GM12878 (cell line): ENCODE measurements around the gene INHBE. TPM values are rescaled to one million over a fixed set of nuclear protein-coding genes. Genes with fewer than 3 reads are reported as not detected.
A peak's percentile ranks its signal among the peaks of the same experiment; 100 is the strongest.
"Not testable (repeated sequence)": the region's sequence is repeated elsewhere in the genome, so short reads cannot be mapped to it uniquely, and the experiment has no call there.

Experiments used
- ATAC-seq: fragments of 200-7000 bp; cut with Tn5 transposase; 3 replicates; pipeline ENCODE4 v1.9.1; 2020; ENCODE audit warnings: mild to moderate bottlenecking, moderate library complexity
- BruUV-seq: library from RNA; stranded (reverse); fragments of 400-500 nt; replicated peaks from 2 replicates; lab custom pipeline; 2021; lab: Mats Ljungman, UMichigan
- CTCF ChIA-PET: fragments of 300-600 bp; sonication (Branson Sonifier 250); formaldehyde crosslinking; extraction: SDS; loops from one replicate; lab custom pipeline; 2021; ENCODE audit warnings: inconsistent platforms; lab: Yijun Ruan, JAX
- POLR2A ChIA-PET: fragments of 350-600 bp; formaldehyde crosslinking; extraction: SDS; loops from one replicate; lab custom pipeline; 2021; ENCODE audit warnings: inconsistent platforms; lab: Charles Lee
- RAD21 ChIA-PET: fragments of 300-600 bp; sonication (Branson Sonifier 250); formaldehyde crosslinking; loops from one replicate; lab custom pipeline; 2023; ENCODE audit warnings: antibody characterized with exemption; ENCODE audit not compliant: unreplicated experiment; lab: Charles Lee
- SMC1A ChIA-PET: fragments of 300-600 bp; sonication (Branson Sonifier 250); formaldehyde crosslinking; loops from one replicate; lab custom pipeline; 2023; ENCODE audit not compliant: unreplicated experiment, uncharacterized antibody; lab: Charles Lee
- DNase-seq: peaks from one replicate; pipeline ENCODE4 v3.0.0-alpha.2; 2011; ENCODE audit warnings: low read depth, low spot score
- FAIRE-seq: peaks from 3 replicates; lab custom pipeline; 2011; peaks lifted over from hg19 to GRCh38; lab: Jason Lieb, UNC
- H2AFZ ChIP-seq: 2 replicates; pipeline ENCODE4 v1.6.0; 2011; ENCODE audit warnings: low read depth, low read length, control low read depth; ENCODE audit not compliant: control insufficient read depth
- H3K27ac ChIP-seq: 2 replicates; pipeline ENCODE4 v1.5.1; 2011; ENCODE audit warnings: control low read depth; ENCODE audit not compliant: control insufficient read depth, insufficient read depth
- H3K27me3 ChIP-seq, 2 experiments: replicated peaks in 1 of 2; 2 replicates each; pipeline versions ENCODE4 v1.6.0 to v1.6.1; 2011; ENCODE audit warnings: low read length in 1 of 2; ENCODE audit not compliant: control insufficient read depth in 2 of 2, insufficient read depth in 2 of 2
- H3K36me3 ChIP-seq, 2 experiments: 2 replicates each; pipeline ENCODE4 v1.5.1; 2011; ENCODE audit warnings: low read length in 1 of 2; ENCODE audit not compliant: control insufficient read depth in 2 of 2, insufficient read depth in 2 of 2
- H3K4me1 ChIP-seq: 2 replicates; pipeline ENCODE4 v1.6.1; 2011; ENCODE audit warnings: mild to moderate bottlenecking, low read length, moderate library complexity, mixed read lengths; ENCODE audit not compliant: control insufficient read depth, insufficient read depth
- H3K4me2 ChIP-seq: 2 replicates; pipeline ENCODE4 v1.6.0; 2011; ENCODE audit warnings: control low read depth; ENCODE audit not compliant: control insufficient read depth, insufficient read depth
- H3K4me3 ChIP-seq: fragments of 200-600 bp; sonication (generic); 2 replicates; pipeline ENCODE4 v1.5.1; 2016
- H3K79me2 ChIP-seq: 2 replicates; pipeline ENCODE4 v1.6.0; 2011; ENCODE audit warnings: low read length; ENCODE audit not compliant: control insufficient read depth, insufficient read depth
- H3K9ac ChIP-seq: 2 replicates; pipeline ENCODE4 v1.8.0; 2011; ENCODE audit warnings: low read length, control low read depth, mixed read lengths; ENCODE audit not compliant: control insufficient read depth, insufficient read depth
- H3K9me3 ChIP-seq: replicated peaks from 3 replicates; pipeline ENCODE4 v1.5.1; 2011; ENCODE audit warnings: mild to moderate bottlenecking, low read length; ENCODE audit not compliant: control insufficient read depth, insufficient read depth
- H4K20me1 ChIP-seq: 2 replicates; pipeline ENCODE4 v1.6.0; 2011; ENCODE audit not compliant: control insufficient read depth, insufficient read depth
- EGR1 ChIP-seq, 2 experiments: IDR thresholded peaks; 1 replicate in 1 of 2; 2 replicates in 1 of 2; pipeline ENCODE4 v1.6.1; 2011 to 2012; ENCODE audit warnings: low read depth in 2 of 2, low read length in 2 of 2, borderline replicate concordance in 1 of 2, mild to moderate bottlenecking in 1 of 2, moderate library complexity in 1 of 2
- POLR2A ChIP-seq: IDR thresholded peaks from 2 replicates; pipeline ENCODE4 v1.6.1; 2011; ENCODE audit warnings: low read depth, mild to moderate bottlenecking, low read length
- ZNF622 ChIP-seq: fragments of 450-650 bp; IDR thresholded peaks from 2 replicates; pipeline ENCODE4 v1.6.1; 2017; ENCODE audit warnings: mild to moderate bottlenecking, inconsistent platforms
- WGBS: methylation state at CpG from one replicate; pipeline ENCODE4 v1.1.6; 2016; ENCODE audit warnings: low lambda C conversion rate; ENCODE audit not compliant: insufficient replicate concordance, insufficient coverage; ENCODE audit errors: missing lambda C conversion rate; 5-methylcytosine and 5-hydroxymethylcytosine counted together
- in situ Hi-C: fragments of 300-500 bp; cut with MboI; formaldehyde crosslinking; loops from 9 replicates; pipeline ENCODE4 v1.14.3; 2018; ENCODE audit warnings: mixed read lengths
- intact Hi-C: fragments of 100-400 bp; cut with micrococcal nuclease; formaldehyde crosslinking; loops from one replicate; pipeline ENCODE4 v1.14.2; 2022; ENCODE audit not compliant: unreplicated experiment
- polyA plus RNA-seq, 11 experiments: library from polyadenylated mRNA; depleted of rRNA in 4 of 11; unstranded in 6 of 11; stranded (reverse) in 5 of 11; fragments of >200 nt; fragmentation: Nextera tagmentation in 4 of 11; fragmentation: Illumina TruSeq in 1 of 11; extraction: Ambion mirVana in 4 of 11; extraction: Trizol in 1 of 11; gene quantifications; 1 replicate in 1 of 11; 2 replicates in 10 of 11; pipeline versions ENCODE4 v1.2.1 to v1.2.3, GENCODE V29; 2011 to 2016; ENCODE audit warnings: inconsistent platforms in 2 of 11, missing spikeins in 2 of 11, low read depth in 1 of 11
- total RNA-seq, 4 experiments: library from RNA; depleted of rRNA in 3 of 4; stranded (reverse); fragments of >200 nt in 3 of 4; fragmentation: Illumina TruSeq in 1 of 4; extraction: Trizol in 1 of 4; gene quantifications; 2 replicates each; pipeline versions ENCODE4 v1.2.1 to v1.2.3, GENCODE V29; 2013 to 2021
- TF ChIP-seq, protein P1 (sequence below): IDR thresholded peaks from 2 replicates; pipeline ENCODE4 v1.6.1; 2011; ENCODE audit warnings: low read depth, mild to moderate bottlenecking, low read length, moderate library complexity, borderline replicate concordance; ENCODE audit errors: extremely low read depth

The INHBE gene
- total and polyA plus RNA-seq, 10 of the 15 experiments (the other 5 are each of a cell fraction or from before 2014, with no cell fraction given), result 0.09 to 2.5 (median 0.37) TPM

DNA sequence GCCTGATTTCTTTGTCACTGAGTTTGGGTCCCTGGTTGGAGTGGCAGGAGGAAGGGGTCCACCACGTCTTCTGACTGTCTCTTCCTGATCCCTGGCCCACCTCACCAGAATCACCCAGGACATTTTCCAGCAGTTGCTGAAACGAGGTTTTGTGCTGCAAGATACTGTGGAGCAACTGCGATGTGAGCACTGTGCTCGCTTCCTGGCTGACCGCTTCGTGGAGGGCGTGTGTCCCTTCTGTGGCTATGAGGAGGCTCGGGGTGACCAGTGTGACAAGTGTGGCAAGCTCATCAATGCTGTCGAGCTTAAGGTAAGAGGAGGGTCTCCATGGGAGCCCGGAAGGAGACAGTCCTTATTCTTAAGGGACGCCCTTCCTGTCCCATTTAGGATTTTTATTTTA lies 45.1 kb downstream of the INHBE start:
- Histone ChIP-seq H3K9me3 (no peaks in the 10 kb centered on the region), H3K27ac (no peak overlapping the region), H3K9ac (no peak overlapping the region), H2AFZ (no peak overlapping the region), H3K4me3 (no peak overlapping the region), H3K79me2 (no peaks in the 10 kb centered on the region), H3K36me3 (peaks cover 14 to 26% of the 10 kb centered on the region in 2 experiments), H3K4me2 (no peak overlapping the region)
- ChIA-PET POLR2A (no interaction called here), CTCF (no interaction called here), RAD21 (no interaction called here), SMC1A (no interaction called here)
- in situ Hi-C loops (no loop called here), intact Hi-C loops (no loop called here)
- ATAC-seq (no peak), FAIRE-seq (no peak), DNase-seq (no peak)
- 95% methylated on average over 11 of the region's 11 CpGs for WGBS
- no TSS peak for BruUV-seq
- TF ChIP-seq EGR1 (IDR thresholded peaks at IDR 0.05; ENCODE audit: borderline replicate concordance in 1 of 2, low read depth in 2 of 2, low read length in 2 of 2), result no peak
- TF ChIP-seq, protein P1, sequence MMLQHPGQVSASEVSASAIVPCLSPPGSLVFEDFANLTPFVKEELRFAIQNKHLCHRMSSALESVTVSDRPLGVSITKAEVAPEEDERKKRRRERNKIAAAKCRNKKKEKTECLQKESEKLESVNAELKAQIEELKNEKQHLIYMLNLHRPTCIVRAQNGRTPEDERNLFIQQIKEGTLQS, result no peak
- TF ChIP-seq ZNF622, result no peak
- TF ChIP-seq POLR2A, result peak; percentile 55
- TF ChIP-seq, all 136 proteins: peak for 1
- no peaks in the 10 kb centered on the region for H3K27me3 ChIP-seq
- no peaks in the 10 kb centered on the region for H3K4me1 ChIP-seq
- H4K20me1 ChIP-seq, result no peaks in the 10 kb centered on the region

DNA sequence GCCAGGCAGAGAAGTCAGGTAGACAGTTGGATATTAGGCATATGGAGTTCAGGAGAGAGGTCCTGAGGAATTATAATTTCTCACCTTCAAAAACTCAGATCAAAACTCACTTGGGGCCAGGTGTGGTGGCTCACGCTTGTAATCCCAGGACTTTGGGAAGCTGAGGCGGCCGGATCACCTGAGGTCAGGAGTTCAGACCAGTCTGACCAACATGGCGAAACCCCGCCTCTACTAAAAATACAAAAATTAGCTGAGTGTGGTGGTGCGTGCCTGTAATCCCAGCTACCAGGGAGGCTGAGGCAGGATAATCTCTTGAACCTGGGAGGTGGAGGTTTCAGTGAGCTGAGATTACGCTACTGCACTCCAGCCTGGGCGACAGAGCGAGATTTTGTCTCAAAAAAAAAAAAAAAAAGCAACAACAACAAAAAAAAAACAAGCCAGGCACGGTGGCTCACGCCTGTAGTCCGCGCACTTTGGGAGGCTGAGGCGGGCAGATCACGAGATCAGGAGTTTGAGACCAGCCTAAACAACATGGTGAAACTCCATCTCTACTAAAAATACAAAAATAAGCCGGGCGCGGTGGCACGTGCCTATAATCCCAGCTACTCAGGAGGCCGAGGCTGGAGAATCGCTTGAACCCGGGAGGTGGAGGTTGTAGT lies 47.3 kb downstream of the INHBE start:
- intact Hi-C loops, RAD21 ChIA-PET, BruUV-seq, ATAC-seq, FAIRE-seq, DNase-seq, H3K4me2 ChIP-seq, H3K4me3 ChIP-seq, H3K27ac ChIP-seq, H3K27me3 ChIP-seq, H3K79me2 ChIP-seq, CTCF ChIA-PET, H3K9ac ChIP-seq, in situ Hi-C loops, H3K9me3 ChIP-seq, H3K4me1 ChIP-seq, H4K20me1 ChIP-seq, H2AFZ ChIP-seq: not testable (repeated sequence)
- POLR2A ChIA-PET, result interaction anchor here (0.7 to 0.9 kb wide), 2 partner anchors 26 to 38 kb away, joined by 3 to 5 read pairs; no protein-coding TSS in a partner anchor
- H3K36me3 ChIP-seq, result peaks cover 16 to 38% of the 10 kb centered on the region in 2 experiments
- SMC1A ChIA-PET, result interaction anchor here (0.8 kb wide), 1 partner anchor 11 kb away, joined by 3 read pairs; no protein-coding TSS in a partner anchor
- 98% methylated on average over 17 of the region's 22 CpGs for WGBS

DNA sequence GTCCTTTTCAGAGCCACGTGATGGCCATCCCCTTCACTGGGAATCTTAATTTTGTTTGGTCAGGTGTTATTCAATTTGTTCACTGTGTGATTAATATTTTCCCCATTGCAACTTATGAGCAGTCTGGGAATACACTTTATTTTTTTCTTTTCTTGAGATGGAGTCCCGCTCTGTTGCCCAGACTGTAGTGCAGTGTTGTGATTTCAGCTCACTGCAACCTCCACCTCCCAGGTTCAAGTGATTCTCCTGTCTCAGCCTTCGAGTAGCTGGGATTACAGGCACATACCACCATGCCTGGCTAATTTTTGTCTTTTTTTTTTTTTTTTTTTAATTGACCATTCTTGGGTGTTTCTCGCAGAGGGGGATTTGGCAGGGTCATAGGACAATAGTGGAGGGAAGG lies 51.4 kb downstream of the INHBE start:
- H3K9ac ChIP-seq, RAD21 ChIA-PET, CTCF ChIA-PET, ATAC-seq, H2AFZ ChIP-seq, H3K9me3 ChIP-seq, in situ Hi-C loops, H3K4me2 ChIP-seq, BruUV-seq, H3K4me1 ChIP-seq, FAIRE-seq, H3K27ac ChIP-seq, H3K79me2 ChIP-seq, H4K20me1 ChIP-seq, intact Hi-C loops, H3K4me3 ChIP-seq, SMC1A ChIA-PET, H3K27me3 ChIP-seq, DNase-seq: not testable (repeated sequence)
- 98% methylated on average over 3 of the region's 4 CpGs for WGBS
- POLR2A ChIA-PET, result interaction anchor here (1.0 kb wide), 1 partner anchor 9 kb away, joined by 3 read pairs; no protein-coding TSS in a partner anchor
- peaks cover 9 to 26% of the 10 kb centered on the region in 2 experiments for H3K36me3 ChIP-seq
